Stimulated activated naive CD4-positive, alpha-beta T cell (primary cell): Measurements from ENCODE around the gene THADA.
"Not testable (repeated sequence)": the region's sequence is repeated elsewhere in the genome, so short reads cannot be mapped to it uniquely, and the experiment has no call there.

Source experiments
- DNase-seq, 6 experiments: peaks; one replicate each; lab custom pipeline; 2025; lab: John Stamatoyannopoulos, UW

THADA gene

GRCh38 chr2:43542285-43542933 lies 53.4 kb downstream of the THADA start:
- peak in 3 of 6 experiments; percentile 22 to 66 (median 61) for DNase-seq

GRCh38 chr2:43541165-43541564 lies 54.7 kb downstream of the THADA start:
- no peak for DNase-seq

- DNase-seq, result no peak
Measured at GRCh38 chr2:43540021-43540779, 55.6 kb downstream of the THADA start.

- DNase-seq, result no peak
Measured at GRCh38 chr2:43539436-43539835, 56.4 kb downstream of the THADA start.

GRCh38 chr2:43538034-43538670 lies 57.7 kb downstream of the THADA start:
- DNase-seq, result no peak

- DNase-seq, result peak in 3 of 6 experiments; percentile 36 to 44 (median 43)
Measured at GRCh38 chr2:43537137-43537536, 58.7 kb downstream of the THADA start.

- no peak for DNase-seq
Measured at GRCh38 chr2:43534569-43534968, 61.3 kb downstream of the THADA start.

- DNase-seq, result not testable (repeated sequence)
Measured at GRCh38 chr2:43532572-43532971, 63.3 kb downstream of the THADA start.

GRCh38 chr2:43531251-43531650 lies 64.6 kb downstream of the THADA start:
- no peak for DNase-seq

GRCh38 chr2:43526994-43527393 lies 68.8 kb downstream of the THADA start:
- no peak for DNase-seq

- DNase-seq, result no peak
Measured at GRCh38 chr2:43525506-43525905, 70.3 kb downstream of the THADA start.

- DNase-seq, result no peak
Measured at GRCh38 chr2:43524177-43524965, 71.5 kb downstream of the THADA start.

- no peak for DNase-seq
Measured at GRCh38 chr2:43522177-43522576, 73.7 kb downstream of the THADA start.

- no peak for DNase-seq
Measured at GRCh38 chr2:43521568-43521967, 74.3 kb downstream of the THADA start.

GRCh38 chr2:43520919-43521318 lies 74.9 kb downstream of the THADA start:
- DNase-seq, result no peak

GRCh38 chr2:43519643-43520221 lies 76.1 kb downstream of the THADA start:
- DNase-seq, result no peak

GRCh38 chr2:43518718-43519117 lies 77.1 kb downstream of the THADA start:
- DNase-seq, result no peak

GRCh38 chr2:43518181-43518580 lies 77.7 kb downstream of the THADA start:
- DNase-seq, result no peak

- DNase-seq, result no peak
Measured at GRCh38 chr2:43515807-43516497, 79.9 kb downstream of the THADA start.

- no peak for DNase-seq
Measured at GRCh38 chr2:43515248-43515647, 80.6 kb downstream of the THADA start.

GRCh38 chr2:43513796-43514195 lies 82.0 kb downstream of the THADA start:
- no peak for DNase-seq
